H1 (cell line): ENCODE measurements around the gene UMOD. TPM values are rescaled to one million over a fixed set of nuclear protein-coding genes. Genes with fewer than 3 reads are reported as not detected.

Experiments used
- ASH2L ChIP-seq: fragments of 200-600, 300-600 bp; sonication (generic); IDR thresholded peaks from one replicate; pipeline ENCODE4 v1.7.1; 2017; ENCODE audit warnings: low read length
- CBX8 ChIP-seq: fragments of 300-800, 300-1000 bp; sonication (generic); IDR thresholded peaks from 2 replicates; pipeline ENCODE4 v1.7.1; 2016; ENCODE audit warnings: low read depth, low read length, borderline replicate concordance
- TEAD4 ChIP-seq: IDR thresholded peaks from 2 replicates; pipeline ENCODE4 v1.6.1; 2012; ENCODE audit warnings: low read depth, low read length, inconsistent platforms, mixed read lengths
- YY1 ChIP-seq: IDR thresholded peaks from 2 replicates; pipeline ENCODE4 v1.6.1; 2011; ENCODE audit warnings: low read depth, mild to moderate bottlenecking, low read length
- polyA plus RNA-seq, 7 experiments: library from polyadenylated mRNA; depleted of rRNA in 3 of 7; stranded (reverse) in 5 of 7; unstranded in 2 of 7; fragments of >200 nt in 5 of 7; fragments of 200-250 nt in 2 of 7; gene quantifications; 1 replicate in 5 of 7; 2 replicates in 1 of 7; 4 replicates in 1 of 7; pipeline versions ENCODE4 v1.2.1 to v1.2.3, GENCODE V29; 2011 to 2013; ENCODE audit warnings: missing spikeins in 2 of 7, mixed read lengths in 2 of 7
- total RNA-seq: library from RNA; stranded (reverse); fragmentation: NEBNext Ultra II Directional; extraction: Animal tissue kit (Norgen Biotek cat#: 25700); gene quantifications from 2 replicates; pipeline ENCODE4 v1.2.1, GENCODE V29; 2021

Gene UMOD
- total and polyA plus RNA-seq, 2 of the 8 experiments (the other 6 are each of a cell fraction or from before 2014, with no cell fraction given), result not detected

DNA sequence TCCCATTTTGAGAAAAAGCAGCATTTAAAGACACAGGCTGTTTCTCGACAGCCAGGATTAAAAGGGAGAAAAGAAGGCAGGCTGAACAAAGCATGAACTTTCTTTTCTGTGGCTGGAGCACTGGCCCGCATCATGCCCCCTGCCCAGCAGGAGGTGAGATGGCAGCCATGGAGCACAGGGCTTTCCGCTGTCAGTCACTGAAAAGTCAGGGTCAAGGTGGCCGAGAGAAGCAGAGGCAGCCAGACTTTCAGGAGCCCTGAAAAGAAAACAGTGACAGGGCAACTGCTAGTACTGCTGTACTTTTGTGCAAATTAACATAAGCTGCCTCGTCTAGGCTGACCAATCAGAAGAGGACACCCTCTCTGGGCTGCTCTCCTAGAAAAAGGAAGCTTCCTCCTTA is 19.4 kb downstream of the UMOD start (continued):
- TF ChIP-seq TEAD4 (no peak), CBX8 (no peak), ASH2L (no peak), YY1 (no peak)
